ENCODE results near the gene LAMB2. TPM values are rescaled to one million over a fixed set of nuclear protein-coding genes. Genes with fewer than 3 reads are reported as not detected.

LAMB2 gene
- total and polyA plus RNA-seq, 2 of the 8 experiments (the other 6 are each of a cell fraction or from before 2014, with no cell fraction given) = 112 to 153 TPM

DNA sequence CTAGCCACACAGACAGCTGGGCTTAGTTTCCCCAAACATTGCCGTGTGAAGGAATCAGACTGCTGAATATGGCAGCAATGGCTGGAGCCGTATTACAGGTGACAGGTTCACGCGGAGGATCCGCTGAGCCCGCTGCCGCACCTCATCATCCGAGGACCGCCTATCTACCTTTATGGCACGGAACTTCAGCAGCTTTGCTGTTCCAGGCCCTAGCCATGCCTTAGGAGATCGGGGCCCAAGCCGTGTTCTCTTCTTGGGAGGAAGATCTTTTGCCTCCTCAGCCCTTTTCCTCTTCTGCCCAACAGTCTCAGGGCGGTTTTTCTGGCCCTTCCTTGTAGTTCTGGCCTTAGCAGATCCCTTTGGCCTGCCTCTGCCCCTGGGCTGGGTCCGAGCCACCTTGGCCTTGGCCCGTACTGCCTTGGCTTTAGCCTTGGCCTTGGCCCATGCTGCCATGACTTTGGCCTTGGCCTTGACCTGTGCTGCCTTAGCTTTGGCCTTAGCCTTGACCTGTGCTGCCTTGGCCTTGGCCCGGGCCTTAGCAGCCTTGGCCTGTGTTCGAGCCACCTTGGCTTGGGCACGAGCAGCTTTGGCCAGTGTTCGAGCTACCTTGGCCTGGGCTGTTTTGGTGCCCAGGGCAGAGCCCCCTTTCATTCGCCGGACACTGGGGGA, 30.0 kb upstream of the LAMB2 start:
- no peak overlapping the region for H4K91ac ChIP-seq (replicated peaks; ENCODE audit: insufficient read length, low read length)
- ChIA-PET POLR2A (ENCODE audit: partially characterized antibody) (interaction anchor here (1.3 to 4.3 kb wide), 3 partner anchors 7 to 17 kb away, joined by 3 to 15 read pairs (median 8); partner anchors contain the start of gene KLHDC8B), CTCF (ENCODE audit: partially characterized antibody) (interaction anchor here (0.6 to 1.4 kb wide), 5 partner anchors 8 to 290 kb away, joined by 3 to 4 read pairs (median 3); partner anchors contain the start of genes KLHDC8B and USP19)
- H4K5ac ChIP-seq (ENCODE audit: insufficient read length, low read depth, low read length) = no peak overlapping the region
- no peaks in the 10 kb centered on the region for H3K9me3 ChIP-seq (ENCODE audit: insufficient read depth in 2 of 2, low read depth in 1 of 2, low read length in 1 of 2)
- H3K56ac ChIP-seq (replicated peaks; ENCODE audit: insufficient read length, low read depth, low read length) = no peak overlapping the region
- peaks cover 3 to 18% of the 10 kb centered on the region in 2 experiments for H4K20me1 ChIP-seq (replicated peaks in 1 of 2; ENCODE audit: control insufficient read depth in 1 of 2, insufficient read depth in 2 of 2, low read length in 2 of 2)
- peaks cover 0 to 11% (median 4%) of the 10 kb centered on the region in 4 experiments; a peak in 4 of 7 replicates for H3K4me1 ChIP-seq (replicated peaks in 1 of 4; ENCODE audit: control insufficient read depth in 3 of 4, insufficient read depth in 4 of 4, low read length in 3 of 4)
- 94% methylated on average over 21 of the region's 21 CpGs; no CpG with 5 or more reads in 1 of the 2 experiments for WGBS, 2 experiments (ENCODE audit: extremely low coverage in 1 of 2, insufficient coverage in 1 of 2, insufficient read length in 1 of 2, insufficient replicate concordance in 2 of 2, low coverage in 1 of 2, low lambda C conversion rate in 2 of 2, missing lambda C conversion rate in 1 of 2)
- no peak for DNase-seq (ENCODE audit: low read depth in 1 of 2, low spot score in 2 of 2)
- H2BK5ac ChIP-seq (ENCODE audit: low read depth, low read length) = no peak overlapping the region
- no peak overlapping the region for H3K4me3 ChIP-seq (ENCODE audit: extremely low read depth in 1 of 4, insufficient read depth in 2 of 4, low read depth in 3 of 4, low read length in 4 of 4)
- H2BK120ac ChIP-seq (replicated peaks; ENCODE audit: low read depth, low read length) = no peak overlapping the region
- H3K27ac ChIP-seq (ENCODE audit: low read depth, low read length) = no peak overlapping the region
- no peak overlapping the region for H3K23ac ChIP-seq (ENCODE audit: insufficient read length)
- no peak overlapping the region for H4K8ac ChIP-seq (ENCODE audit: extremely low read depth, insufficient read depth, low read length)
- no peak overlapping the region for H3K9ac ChIP-seq (replicated peaks in 1 of 4; ENCODE audit: extremely low read depth in 1 of 4, low read depth in 3 of 4, low read length in 3 of 4)
- FAIRE-seq = no peak
- H2BK20ac ChIP-seq (ENCODE audit: low read length) = no peak overlapping the region
- peaks cover 9% of the 10 kb centered on the region for H3K23me2 ChIP-seq (ENCODE audit: low read depth, low read length)
- H2BK12ac ChIP-seq (ENCODE audit: low read depth, low read length) = no peak overlapping the region
- peaks cover 23% of the 10 kb centered on the region for H3K79me1 ChIP-seq (ENCODE audit: low read depth, low read length)
- H3K4ac ChIP-seq (replicated peaks; ENCODE audit: insufficient read length, low read depth, low read length) = no peak overlapping the region
- peaks cover 5 to 20% (median 12%) of the 10 kb centered on the region in 4 experiments for H3K36me3 ChIP-seq (ENCODE audit: control insufficient read depth in 2 of 4, insufficient read depth in 4 of 4, low read length in 3 of 4)
- peaks cover 9 to 25% of the 10 kb centered on the region in 2 experiments; a peak in 3 of 4 replicates for H3K79me2 ChIP-seq (ENCODE audit: control insufficient read depth in 1 of 2, insufficient read depth in 2 of 2, low read length in 2 of 2)
- H3K18ac ChIP-seq (ENCODE audit: extremely low read depth, low read length) = no peak overlapping the region
- H3K4me2 ChIP-seq (ENCODE audit: insufficient read depth in 1 of 2, low read depth in 2 of 2, low read length in 2 of 2) = no peak overlapping the region
- peaks cover 0 to 3% (median 0%) of the 10 kb centered on the region in 4 experiments; a peak in 1 of 7 replicates for H3K27me3 ChIP-seq (replicated peaks in 1 of 4; ENCODE audit: control insufficient read depth in 3 of 4, extremely low read depth in 1 of 4, insufficient read depth in 3 of 4, low read length in 3 of 4)
- H3K14ac ChIP-seq (ENCODE audit: insufficient read length) = no peak overlapping the region
- no peak overlapping the region for H2AFZ ChIP-seq (ENCODE audit: low read length)
- H2BK15ac ChIP-seq (ENCODE audit: low read length) = no peak overlapping the region
- H2AK5ac ChIP-seq (ENCODE audit: low read depth, low read length) = no peak overlapping the region
- TF ChIP-seq POLR2A (IDR thresholded peaks at IDR 0.05; ENCODE audit: control extremely low read depth in 1 of 2, low read depth in 2 of 2, low read length in 2 of 2) = no peak
- no peak for TF ChIP-seq TEAD4 (IDR thresholded peaks at IDR 0.05; ENCODE audit: low read depth, low read length)
